Heart right ventricle (tissue), 16 donors: ENCODE measurements around the gene CENPK. TPM values are rescaled to one million over a fixed set of nuclear protein-coding genes. Genes with fewer than 3 reads are reported as not detected.
A peak's percentile ranks its signal among the peaks of the same experiment; 100 is the strongest.
"Not testable (repeated sequence)": the region's sequence is repeated elsewhere in the genome, so short reads cannot be mapped to it uniquely, and the experiment has no call there.

Experiments used
- ATAC-seq, 8 donors: fragments of 200-7000 bp; cut with Tn5 transposase; one replicate each; pipeline ENCODE4 v1.9.1; 2020; ENCODE audit warnings: mild to moderate bottlenecking in 8 of 8, moderate library complexity in 8 of 8, moderate number of reproducible peaks in 1 of 8
- DNase-seq, 2 donors: peaks; one replicate each; pipeline ENCODE4 v3.0.0-alpha.2; 2020
- H3K27ac ChIP-seq, 10 donors: fragments of 200-600 bp; sonication (generic) in 2 of 10; one replicate each; pipeline versions ENCODE4 v1.5.0 to v1.8.0; 2020 to 2022; ENCODE audit warnings: mild to moderate bottlenecking in 3 of 10
- H3K27me3 ChIP-seq, 7 donors: fragments of 200-600 bp; one replicate each; pipeline ENCODE4 v1.8.0; 2021 to 2022; ENCODE audit warnings: mild to moderate bottlenecking in 2 of 7
- H3K36me3 ChIP-seq, 9 donors: fragments of 200-600 bp; sonication (generic) in 1 of 9; one replicate each; pipeline versions ENCODE4 v1.5.0 to v1.8.0; 2020 to 2022; ENCODE audit warnings: mild to moderate bottlenecking in 2 of 9
- H3K4me1 ChIP-seq, 9 donors: fragments of 200-600 bp; sonication (generic) in 1 of 9; one replicate each; pipeline versions ENCODE4 v1.5.0 to v1.8.0; 2020 to 2022; ENCODE audit warnings: mild to moderate bottlenecking in 4 of 9
- H3K4me3 ChIP-seq, 10 donors: fragments of 200-600 bp; sonication (generic) in 2 of 10; one replicate each; pipeline versions ENCODE4 v1.5.0 to v1.8.0; 2020 to 2022; ENCODE audit warnings: mild to moderate bottlenecking in 7 of 10, moderate library complexity in 2 of 10
- H3K9me3 ChIP-seq, 11 donors: fragments of 200-600 bp in 10 of 11; sonication (generic) in 2 of 11; one replicate each; pipeline versions ENCODE4 v1.5.0 to v1.8.0; 2013 to 2022; ENCODE audit warnings: mild to moderate bottlenecking in 2 of 11, control low read depth in 1 of 11, moderate library complexity in 1 of 11
- CTCF ChIP-seq, 9 donors: fragments of 200-600 bp; sonication (generic) in 2 of 9; IDR thresholded peaks; one replicate each; pipeline versions ENCODE4 v1.5.0 to v1.8.0; 2021 to 2022; ENCODE audit warnings: antibody characterized with exemption in 9 of 9, mild to moderate bottlenecking in 5 of 9, moderate library complexity in 1 of 9
- WGBS, 2 donors: extraction: QIAGEN DNeasy Blood & Tissue Kit; methylation state at CpG; one replicate each; pipeline ENCODE4 v1.1.7; 2013; ENCODE audit warnings: inconsistent platforms in 1 of 2; 5-methylcytosine and 5-hydroxymethylcytosine counted together
- intact Hi-C, 10 donors: fragments of 100-400 bp; cut with DNase I; formaldehyde crosslinking; loops; one replicate each; pipeline versions ENCODE4 v1.11.1 to v1.14.2; 2022
- long read RNA-seq, 3 donors: library from polyadenylated mRNA; unstranded; transcript quantifications; one replicate each; pipeline ENCODE4 v2.0.0, GENCODE V29; 2020 to 2021
- polyA plus RNA-seq, 2 donors: library from polyadenylated mRNA; stranded (reverse); fragments of 200-250 nt; gene quantifications; one replicate each; pipeline ENCODE4 v1.2.3, GENCODE V29; 2013
- total RNA-seq, 10 donors: library from RNA; stranded (reverse); fragmentation: NEBNext Ultra II Directional in 3 of 10; extraction: Animal tissue kit (Norgen Biotek cat#: 25700) in 3 of 10; gene quantifications; one replicate each; pipeline versions ENCODE4 v1.2.1 to v1.2.4, GENCODE V29; 2021 to 2023
- donor health status: Arrhythmogenic right ventricular cardiomyopathy.
- donor health status: ischemic (EF 13 %, LVEDD 7.1; RV severe dilation, severe dysfunction).
- donor health status: healthy with polysubstance abuse.
- donor health status: DM: no; HTN: yes; CAD: no.
- donor health status: DM: no; HTN: no; CAD: no.
- donor health status: ischemic (EF 25% LVEDD 6.9; RV normal size, moderate dysfunction).
- donor health status: ischemic (EF 25% LVEDD 5.7; RV mildly dilated, moderate dysfunction).
- donor health status: healthy.
- donor health status: DM: yes; HTN: yes; CAD: no.
- donor health status: Ischemic cardiomyopathy.
- donor health status: ischemic (EF 35%, LVEDD 5.7; RV mildly dilated, moderate dysfunction).
- donor health status: nonischemic (EF 11% LVEDD 7.7; RV severe dilation, severe dysfunction).
- donor health status: DM: yes; HTN: yes; CAD: no.
- donor health status: PGD.
- donor health status: ischemic (EF 29% LVEDD 5.4; RV normal size, mild dysfunction).
- donor health status: nonischemic (EF 23%, LVEDD 6.1; RV moderate dilation, normal function).

Gene CENPK
- total RNA-seq (1 to 10 TPM in 3 of 10 donors, under 1 TPM in 7; 0.19 to 3.5 (median 0.62) TPM), polyA plus RNA-seq (under 1 TPM; 0.58 to 0.95 TPM)
- long read RNA-seq, donor 1, partial matches to known transcripts: 0 of 2 reads
- long read RNA-seq, donor 1, other reads (novel, unspliced or antisense): 0 of 2 reads
- long read RNA-seq, donor 2: 0 reads
- long read RNA-seq, donor 3, partial matches to known transcripts: 0 of 2 reads
- long read RNA-seq, donor 3, other reads (novel, unspliced or antisense): 1 of 2 reads

GRCh38 chr5:65562731-65563701 lies at the start of gene CENPK, which contains the start of gene PPWD1:
Gene CENPK, minus strand, starts transcription at chr5:65563168. Its CDS starts 8,261 bp downstream, at chr5:65554907.
Gene PPWD1, plus strand, starts transcription at chr5:65563296. Its CDS starts 15 bp downstream, at chr5:65563311.
- intact Hi-C loops: loop anchor here in 2 of 10 donors (5.0 kb wide), 2 partner anchors 59 to 1401 kb away; partner anchors contain the start of gene TRIM23 (in 1 of the 2)
- peak; percentile 99 to 100 (median 100) for ATAC-seq
- no peaks in the 10 kb centered on the region for H3K27me3 ChIP-seq
- DNase-seq: peak; percentile 90 to 95
- WGBS, 2 donors: 0 to 1% methylated on average over 54 of the region's 54 CpGs
- peaks cover 2 to 38% (median 28%) of the 10 kb centered on the region in 9 donors for H3K4me1 ChIP-seq
- H3K4me3 ChIP-seq: peak within 1 kb of the TSS; percentile 63 to 96 (median 78)
- no peaks in the 10 kb centered on the region for H3K9me3 ChIP-seq
- no peak for TF ChIP-seq CTCF (IDR thresholded peaks at IDR 0.05)
- H3K36me3 ChIP-seq: peaks cover 0 to 20% (median 4%) of the 10 kb centered on the region in 9 donors
- H3K27ac ChIP-seq: peak within 1 kb of the TSS; percentile 73 to 92 (median 82)

- no peak for TF ChIP-seq CTCF (IDR thresholded peaks at IDR 0.05)
- H3K27ac ChIP-seq: no peak overlapping the region
- no peak overlapping the region for H3K4me3 ChIP-seq
- DNase-seq (no peak), ATAC-seq (no peak)
- peaks cover 0 to 100% (median 45%) of the 10 kb centered on the region in 9 donors for H3K36me3 ChIP-seq
- 89 to 91% methylated on average over 4 of the region's 4 CpGs for WGBS, 2 donors
- peaks cover 0 to 7% (median 0%) of the 10 kb centered on the region in 9 donors for H3K4me1 ChIP-seq
- intact Hi-C loops: no loop called here
- no peaks in the 10 kb centered on the region for H3K27me3 ChIP-seq
- no peaks in the 10 kb centered on the region for H3K9me3 ChIP-seq
Measured at GRCh38 chr5:65612298-65612907, 49.4 kb upstream of the CENPK start.

GRCh38 chr5:65611524-65611923 lies 48.6 kb upstream of the CENPK start:
- Histone ChIP-seq H3K36me3 (peaks cover 0 to 100% (median 48%) of the 10 kb centered on the region in 9 donors), H3K4me3 (no peak overlapping the region), H3K27me3 (no peaks in the 10 kb centered on the region), H3K4me1 (peaks cover 0 to 7% (median 0%) of the 10 kb centered on the region in 9 donors), H3K27ac (no peak overlapping the region), H3K9me3 (no peaks in the 10 kb centered on the region)
- ATAC-seq (no peak), DNase-seq (no peak)
- no peak for TF ChIP-seq CTCF (IDR thresholded peaks at IDR 0.05)
- intact Hi-C loops: no loop called here
- 60 to 68% methylated on average over 3 of the region's 3 CpGs for WGBS, 2 donors

- H3K9me3 ChIP-seq: peaks cover 0 to 13% (median 0%) of the 10 kb centered on the region in 11 donors
- intact Hi-C loops, H3K27ac ChIP-seq, H3K27me3 ChIP-seq, H3K4me3 ChIP-seq, H3K4me1 ChIP-seq, ATAC-seq, DNase-seq: not testable (repeated sequence)
- H3K36me3 ChIP-seq: peaks cover 0 to 100% (median 60%) of the 10 kb centered on the region in 9 donors
- 98 to 100% methylated on average over 1 of the region's 1 CpG for WGBS, 2 donors
Measured at GRCh38 chr5:65601761-65602160, 38.8 kb upstream of the CENPK start.
